Astrocyte of the cerebellum (primary cell): ENCODE measurements around the gene KCNJ6.
A peak's percentile ranks its signal among the peaks of the same experiment; 100 is the strongest.

ENCODE experiments used
- DNase-seq: peaks from one replicate; pipeline ENCODE4 v3.0.0-alpha.2; 2011; ENCODE audit warnings: low read depth
- H3K4me3 ChIP-seq: 2 replicates; pipeline ENCODE4 v1.5.1; 2011; ENCODE audit warnings: mild to moderate bottlenecking, low read depth, low read length, moderate library complexity
- in situ Hi-C: cut with HindIII; loops from 2 replicates; pipeline ENCODE4 v1.10.0; 2017; ENCODE audit warnings: low sequenced_read_pairs
- TF ChIP-seq, protein P1 (sequence below): IDR thresholded peaks from 2 replicates; pipeline ENCODE4 v1.5.1; 2012; ENCODE audit warnings: low read length, low read depth, moderate library complexity, mild to moderate bottlenecking; ENCODE audit errors: missing control alignments

KCNJ6 gene, protein sequence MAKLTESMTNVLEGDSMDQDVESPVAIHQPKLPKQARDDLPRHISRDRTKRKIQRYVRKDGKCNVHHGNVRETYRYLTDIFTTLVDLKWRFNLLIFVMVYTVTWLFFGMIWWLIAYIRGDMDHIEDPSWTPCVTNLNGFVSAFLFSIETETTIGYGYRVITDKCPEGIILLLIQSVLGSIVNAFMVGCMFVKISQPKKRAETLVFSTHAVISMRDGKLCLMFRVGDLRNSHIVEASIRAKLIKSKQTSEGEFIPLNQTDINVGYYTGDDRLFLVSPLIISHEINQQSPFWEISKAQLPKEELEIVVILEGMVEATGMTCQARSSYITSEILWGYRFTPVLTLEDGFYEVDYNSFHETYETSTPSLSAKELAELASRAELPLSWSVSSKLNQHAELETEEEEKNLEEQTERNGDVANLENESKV

DNA sequence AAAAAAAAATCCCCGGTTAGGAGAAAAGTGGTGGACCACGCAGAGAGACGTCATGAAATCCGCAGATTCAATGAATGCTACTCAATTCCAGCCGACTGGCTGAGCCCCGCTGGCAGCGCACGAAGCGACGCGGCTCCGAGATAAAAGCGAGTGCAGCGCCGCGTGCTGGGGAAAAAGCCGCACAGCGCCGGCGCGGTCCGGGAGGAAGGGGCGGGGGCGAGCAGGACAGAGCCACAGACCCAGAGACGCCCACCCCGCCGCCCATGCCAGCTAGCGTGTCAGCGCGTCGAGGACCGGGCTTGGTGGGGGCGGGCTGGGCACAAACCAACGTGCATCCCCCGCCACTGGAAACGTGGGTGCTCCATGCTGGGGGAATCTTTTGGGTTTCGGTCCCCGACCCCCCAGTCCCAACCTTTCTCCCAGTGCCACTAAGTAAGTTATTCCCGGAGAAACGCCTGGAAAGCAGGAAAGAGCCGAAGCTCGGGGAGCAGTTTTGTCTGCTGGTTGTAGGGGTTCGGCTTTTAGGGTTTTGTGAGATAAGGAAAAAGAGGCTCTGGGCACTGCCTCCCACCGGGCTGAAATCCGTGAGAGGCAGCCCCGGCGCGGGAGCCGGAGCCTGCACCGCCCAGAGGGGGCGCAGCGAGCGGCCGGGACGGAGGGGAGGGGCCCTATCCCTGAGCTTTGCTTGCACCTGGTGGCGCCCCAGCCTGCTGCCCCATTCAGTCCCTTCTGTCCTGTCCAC is at the start of gene KCNJ6:
KCNJ6 (minus strand) TSS at position 148 of the 742 bp plus-strand sequence. CDS start 75,775 bp downstream, outside the sequence.
- in situ Hi-C loops = no loop called here
- H3K4me3 ChIP-seq = peak within 1 kb of the TSS; percentile 40
- TF ChIP-seq, protein P1, sequence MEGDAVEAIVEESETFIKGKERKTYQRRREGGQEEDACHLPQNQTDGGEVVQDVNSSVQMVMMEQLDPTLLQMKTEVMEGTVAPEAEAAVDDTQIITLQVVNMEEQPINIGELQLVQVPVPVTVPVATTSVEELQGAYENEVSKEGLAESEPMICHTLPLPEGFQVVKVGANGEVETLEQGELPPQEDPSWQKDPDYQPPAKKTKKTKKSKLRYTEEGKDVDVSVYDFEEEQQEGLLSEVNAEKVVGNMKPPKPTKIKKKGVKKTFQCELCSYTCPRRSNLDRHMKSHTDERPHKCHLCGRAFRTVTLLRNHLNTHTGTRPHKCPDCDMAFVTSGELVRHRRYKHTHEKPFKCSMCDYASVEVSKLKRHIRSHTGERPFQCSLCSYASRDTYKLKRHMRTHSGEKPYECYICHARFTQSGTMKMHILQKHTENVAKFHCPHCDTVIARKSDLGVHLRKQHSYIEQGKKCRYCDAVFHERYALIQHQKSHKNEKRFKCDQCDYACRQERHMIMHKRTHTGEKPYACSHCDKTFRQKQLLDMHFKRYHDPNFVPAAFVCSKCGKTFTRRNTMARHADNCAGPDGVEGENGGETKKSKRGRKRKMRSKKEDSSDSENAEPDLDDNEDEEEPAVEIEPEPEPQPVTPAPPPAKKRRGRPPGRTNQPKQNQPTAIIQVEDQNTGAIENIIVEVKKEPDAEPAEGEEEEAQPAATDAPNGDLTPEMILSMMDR = peak; percentile 76
- DNase-seq = peak; percentile 37

DNA sequence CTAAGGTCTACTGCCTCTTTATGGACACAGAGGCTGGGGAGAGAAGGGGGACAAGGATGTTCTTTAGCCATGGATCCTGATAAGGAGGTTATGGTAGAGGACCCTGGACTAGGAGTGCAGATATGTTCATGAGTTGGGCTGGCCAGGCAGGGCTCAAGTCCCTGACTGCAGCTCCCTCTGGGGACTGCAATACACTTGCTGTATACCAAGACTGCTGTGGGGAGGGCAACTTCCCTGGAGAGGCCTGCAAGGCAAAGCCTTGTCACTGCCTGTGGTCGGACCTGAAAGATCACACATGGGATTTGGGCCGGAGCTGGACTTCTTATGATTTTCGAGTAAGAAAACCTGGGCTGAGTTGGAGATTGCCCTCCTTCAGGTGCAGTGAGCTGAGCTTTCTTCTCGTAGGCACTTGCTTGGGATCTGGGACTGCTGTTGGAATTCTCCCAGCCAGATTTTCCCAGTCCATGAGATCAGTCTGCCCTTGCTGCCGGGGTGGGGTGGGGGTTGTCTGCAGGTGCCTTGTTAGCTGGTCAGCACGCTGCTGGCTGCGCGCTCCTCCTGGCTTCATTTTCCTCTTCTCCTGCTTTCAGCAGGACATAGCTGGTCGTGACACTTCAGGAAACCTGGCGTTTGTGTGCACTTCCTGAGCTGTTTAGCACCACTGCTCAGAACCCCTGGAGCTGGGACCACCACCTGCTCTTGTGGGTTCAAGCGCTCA is 49.0 kb upstream of the KCNJ6 start:
- no peak for DNase-seq
- TF ChIP-seq, protein P1 = no peak
- in situ Hi-C loops = no loop called here
- H3K4me3 ChIP-seq = no peak overlapping the region

DNA sequence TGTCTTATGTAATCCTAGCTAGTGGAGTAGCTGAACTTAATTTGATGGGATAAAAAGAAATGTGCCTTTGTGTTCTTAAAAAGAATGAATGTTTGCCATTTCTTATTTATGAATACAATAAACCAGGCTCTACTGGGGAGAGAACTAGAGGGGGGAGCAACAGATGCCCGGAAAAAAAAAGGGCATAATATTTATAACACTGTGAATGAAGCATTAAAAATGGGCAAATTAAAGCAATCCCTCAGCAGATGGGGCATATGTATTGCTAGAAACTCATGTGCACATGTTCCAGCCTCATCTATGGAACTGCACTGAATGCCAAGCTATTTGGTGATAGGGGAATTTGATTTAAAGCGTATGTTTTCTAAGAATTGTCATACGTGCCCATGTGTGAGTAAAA is 42.3 kb upstream of the KCNJ6 start:
- no peak overlapping the region for H3K4me3 ChIP-seq
- TF ChIP-seq, protein P1 = no peak
- in situ Hi-C loops = no loop called here
- no peak for DNase-seq

GRCh38 chr21:37956772-37957171 is 40.5 kb upstream of the KCNJ6 start:
- no peak for DNase-seq
- no peak overlapping the region for H3K4me3 ChIP-seq
- TF ChIP-seq, protein P1 = no peak
- in situ Hi-C loops = no loop called here

- TF ChIP-seq, protein P1 = no peak
- H3K4me3 ChIP-seq = no peak overlapping the region
- in situ Hi-C loops = no loop called here
- no peak for DNase-seq
These were observed 28.8 kb upstream of the KCNJ6 start for GRCh38 chr21:37945036-37945435.

- in situ Hi-C loops = no loop called here
These were observed 28.2 kb upstream of the KCNJ6 start for GRCh38 chr21:37944496-37944895.

More at GRCh38 chr21:37944496-37944895, 28.2 kb upstream of the KCNJ6 start:
- TF ChIP-seq, protein P1 = no peak
- DNase-seq = no peak
- no peak overlapping the region for H3K4me3 ChIP-seq
